OCI-LY7 (cell line): ENCODE measurements around the gene GIMAP7.

Source experiments
- EZH2phosphoT487 ChIP-seq: fragments of 200-600 bp; sonication (generic); IDR thresholded peaks from 2 replicates; pipeline ENCODE4 v1.6.1; 2018; ENCODE audit warnings: low read depth, borderline replicate concordance, mild to moderate bottlenecking, mixed run types, antibody characterized with exemption, low read length, moderate library complexity, mixed read lengths
- TF ChIP-seq, protein P1 (sequence below): fragments of 200-600 bp; sonication (generic); conservative IDR thresholded peaks from 2 replicates; pipeline ENCODE4 v1.5.1; 2014; ENCODE audit warnings: mild to moderate bottlenecking, antibody characterized with exemption, low read length, moderate library complexity, mixed read lengths

GRCh38 chr7:150553163-150553562 is 38.5 kb downstream of the GIMAP7 start:
- TF ChIP-seq, protein P1, sequence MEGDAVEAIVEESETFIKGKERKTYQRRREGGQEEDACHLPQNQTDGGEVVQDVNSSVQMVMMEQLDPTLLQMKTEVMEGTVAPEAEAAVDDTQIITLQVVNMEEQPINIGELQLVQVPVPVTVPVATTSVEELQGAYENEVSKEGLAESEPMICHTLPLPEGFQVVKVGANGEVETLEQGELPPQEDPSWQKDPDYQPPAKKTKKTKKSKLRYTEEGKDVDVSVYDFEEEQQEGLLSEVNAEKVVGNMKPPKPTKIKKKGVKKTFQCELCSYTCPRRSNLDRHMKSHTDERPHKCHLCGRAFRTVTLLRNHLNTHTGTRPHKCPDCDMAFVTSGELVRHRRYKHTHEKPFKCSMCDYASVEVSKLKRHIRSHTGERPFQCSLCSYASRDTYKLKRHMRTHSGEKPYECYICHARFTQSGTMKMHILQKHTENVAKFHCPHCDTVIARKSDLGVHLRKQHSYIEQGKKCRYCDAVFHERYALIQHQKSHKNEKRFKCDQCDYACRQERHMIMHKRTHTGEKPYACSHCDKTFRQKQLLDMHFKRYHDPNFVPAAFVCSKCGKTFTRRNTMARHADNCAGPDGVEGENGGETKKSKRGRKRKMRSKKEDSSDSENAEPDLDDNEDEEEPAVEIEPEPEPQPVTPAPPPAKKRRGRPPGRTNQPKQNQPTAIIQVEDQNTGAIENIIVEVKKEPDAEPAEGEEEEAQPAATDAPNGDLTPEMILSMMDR: no peak
- no peak for TF ChIP-seq EZH2phosphoT487
